Stomach smooth muscle (tissue), 2 donors: ENCODE measurements around the gene EXOC4.

Experiments
- H3K27ac ChIP-seq: one replicate; pipeline ENCODE4 v1.7.0; 2013; ENCODE audit warnings: mild to moderate bottlenecking, low read length, inconsistent platforms
- H3K27me3 ChIP-seq, 2 donors: one replicate each; pipeline ENCODE4 v1.7.0; 2013; ENCODE audit warnings: low read length in 2 of 2; ENCODE audit not compliant: insufficient read depth in 2 of 2, control insufficient read depth in 1 of 2
- H3K36me3 ChIP-seq, 2 donors: one replicate each; pipeline ENCODE4 v1.7.0; 2013; ENCODE audit warnings: low read length in 2 of 2; ENCODE audit not compliant: control insufficient read depth in 2 of 2, insufficient read depth in 2 of 2
- H3K4me1 ChIP-seq: one replicate; pipeline ENCODE4 v1.7.0; 2013; ENCODE audit warnings: low read length; ENCODE audit not compliant: control insufficient read depth, insufficient read depth
- H3K4me3 ChIP-seq, 2 donors: one replicate each; pipeline ENCODE4 v1.7.0; 2013; ENCODE audit warnings: low read length in 2 of 2
- H3K9ac ChIP-seq, 2 donors: one replicate each; pipeline ENCODE4 v1.7.0; 2013; ENCODE audit warnings: low read length in 2 of 2, mild to moderate bottlenecking in 1 of 2
- H3K9me3 ChIP-seq, 2 donors: one replicate each; pipeline ENCODE4 v1.7.0; 2013; ENCODE audit warnings: low read length in 2 of 2; ENCODE audit not compliant: control insufficient read depth in 2 of 2
- donor health status: healthy.
- donor health status: Pancreatic carcinoma.

Gene EXOC4

DNA sequence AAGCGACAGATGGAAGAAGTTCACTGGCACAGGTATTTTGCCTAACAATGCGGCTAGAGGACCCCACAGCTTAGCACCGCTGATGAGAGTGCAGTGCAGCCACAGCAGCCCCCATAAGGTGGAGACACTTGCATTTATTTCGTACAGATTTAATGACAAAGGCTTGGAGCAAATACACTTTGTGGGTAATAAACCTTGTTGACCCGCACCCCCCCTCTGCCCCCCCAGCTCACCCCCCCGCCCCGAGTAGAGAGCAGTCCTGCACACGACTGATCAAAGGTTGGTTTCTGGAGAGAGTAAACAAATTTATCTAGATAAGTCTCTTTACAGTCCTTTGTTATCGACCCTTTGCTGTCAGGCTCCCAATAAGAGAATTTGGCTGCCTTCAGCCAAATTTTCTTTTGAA, 777.6 kb downstream of the EXOC4 start:
- Histone ChIP-seq H3K9me3 (no peaks in the 10 kb centered on the region), H3K4me1 (peaks cover 1% of the 10 kb centered on the region), H3K27me3 (no peaks in the 10 kb centered on the region), H3K4me3 (no peak overlapping the region), H3K27ac (no peak overlapping the region), H3K36me3 (no peaks in the 10 kb centered on the region), H3K9ac (no peak overlapping the region)

DNA sequence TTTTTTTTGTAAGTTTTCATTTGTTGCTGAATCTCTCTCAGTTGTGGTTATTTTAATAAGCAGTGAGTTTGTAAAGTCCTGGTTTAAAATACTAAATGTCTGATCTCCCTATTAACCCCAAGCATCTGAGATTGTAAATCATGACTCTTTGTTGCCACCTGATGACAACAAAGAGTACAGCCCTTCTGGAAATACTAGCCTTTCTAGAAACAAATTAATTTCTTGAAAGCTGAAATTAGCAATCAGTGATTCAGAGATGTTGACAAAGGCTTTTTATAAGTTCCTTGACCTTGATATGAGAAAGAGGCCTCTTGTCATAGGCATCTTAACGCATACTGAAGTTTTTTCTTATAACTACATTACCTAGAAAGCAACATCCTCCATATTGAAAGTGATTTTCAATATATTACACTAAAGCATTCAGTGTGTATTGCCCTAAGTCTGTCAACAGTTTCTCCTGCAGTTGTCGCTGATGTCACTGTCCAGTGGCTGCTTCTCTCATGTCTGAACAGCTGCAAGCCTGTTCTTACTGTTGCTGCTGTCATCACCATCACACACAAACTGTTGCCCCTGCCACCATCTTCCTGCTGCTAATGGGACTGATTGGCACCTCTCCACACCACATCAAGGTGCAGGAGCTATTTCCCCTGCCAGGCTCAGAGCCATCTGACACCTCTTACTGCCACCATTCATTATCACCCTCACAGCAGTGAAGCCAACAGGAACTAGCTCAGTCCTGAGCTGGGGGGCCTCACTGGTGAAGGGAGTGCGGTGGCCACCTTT, 779.1 kb downstream of the EXOC4 start:
- Histone ChIP-seq H3K27ac (no peak overlapping the region), H3K27me3 (no peaks in the 10 kb centered on the region), H3K9ac (no peak overlapping the region), H3K36me3 (no peaks in the 10 kb centered on the region), H3K4me3 (no peak overlapping the region), H3K4me1 (no peaks in the 10 kb centered on the region), H3K9me3 (no peaks in the 10 kb centered on the region)

DNA sequence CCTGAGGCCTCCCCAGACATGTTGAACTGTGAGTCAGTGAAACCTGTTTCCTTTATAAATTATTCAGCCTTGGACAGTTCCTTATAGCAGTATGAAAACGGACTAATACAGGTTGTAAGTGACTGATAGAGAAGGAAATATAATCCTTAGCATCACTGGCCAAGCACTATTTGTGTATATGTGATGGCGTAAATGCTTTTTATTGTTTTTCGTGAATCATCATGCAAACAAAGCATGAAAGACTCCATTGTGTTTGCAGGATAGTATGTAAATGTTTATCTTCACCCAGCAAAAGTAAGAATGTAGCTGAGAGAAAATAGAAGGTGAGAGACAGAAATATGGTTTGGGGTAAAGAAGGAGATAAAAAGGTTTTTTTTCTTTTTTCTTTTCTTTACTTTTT, 781.8 kb downstream of the EXOC4 start:
- H3K27ac ChIP-seq, result no peak overlapping the region
- H3K4me3 ChIP-seq, result no peak overlapping the region
- no peaks in the 10 kb centered on the region for H3K36me3 ChIP-seq
- H3K9ac ChIP-seq, result no peak overlapping the region
- no peaks in the 10 kb centered on the region for H3K27me3 ChIP-seq
- H3K4me1 ChIP-seq, result no peaks in the 10 kb centered on the region
- no peaks in the 10 kb centered on the region for H3K9me3 ChIP-seq

DNA sequence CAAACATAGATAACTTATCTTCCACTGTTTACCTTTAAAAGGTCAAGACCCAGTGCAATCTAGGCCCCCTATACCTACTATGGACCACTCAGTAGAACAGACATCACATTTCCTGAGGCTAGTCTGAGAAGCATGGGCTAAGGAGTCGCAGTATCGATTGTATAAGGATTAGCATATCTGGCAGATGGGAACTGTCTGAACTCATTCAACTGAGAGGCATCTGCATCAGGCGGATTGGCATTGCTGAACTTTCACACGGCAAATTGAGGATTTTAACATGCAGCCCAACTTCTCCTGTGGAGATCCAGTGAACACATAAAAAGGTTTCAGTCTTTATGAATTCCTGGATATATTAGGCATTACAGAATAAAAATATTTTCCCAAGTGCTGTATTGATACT, 785.1 kb downstream of the EXOC4 start:
- no peaks in the 10 kb centered on the region for H3K4me1 ChIP-seq
- H3K27ac ChIP-seq, result no peak overlapping the region
- H3K36me3 ChIP-seq, result no peaks in the 10 kb centered on the region

DNA sequence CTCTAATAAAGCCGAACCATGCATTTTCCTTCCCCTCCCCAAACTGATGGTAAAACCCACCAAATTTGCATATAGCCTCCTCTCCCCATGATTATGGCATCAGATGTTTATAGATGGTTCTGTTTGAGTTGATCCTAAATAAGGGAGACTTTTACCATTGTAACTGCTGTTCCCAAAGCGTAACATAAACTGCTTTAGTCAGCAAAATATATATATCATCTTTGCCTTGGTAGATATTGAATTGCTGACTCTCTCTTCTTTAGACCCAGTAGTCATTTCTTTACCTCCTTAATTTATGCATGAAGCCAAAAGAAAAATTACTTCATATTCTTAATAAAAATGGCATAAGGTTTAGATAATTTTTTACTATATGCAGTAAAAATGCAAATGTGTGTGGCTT, 788.1 kb downstream of the EXOC4 start:
- H3K27me3 ChIP-seq, result no peaks in the 10 kb centered on the region
- H3K36me3 ChIP-seq, result no peaks in the 10 kb centered on the region
- H3K27ac ChIP-seq, result no peak overlapping the region
- H3K4me1 ChIP-seq, result no peaks in the 10 kb centered on the region
- H3K4me3 ChIP-seq, result no peak overlapping the region
- H3K9me3 ChIP-seq, result no peaks in the 10 kb centered on the region
- no peak overlapping the region for H3K9ac ChIP-seq

More for the DNA sequence above, 785.1 kb downstream of the EXOC4 start:
- no peaks in the 10 kb centered on the region for H3K9me3 ChIP-seq
- no peak overlapping the region for H3K4me3 ChIP-seq
- no peaks in the 10 kb centered on the region for H3K27me3 ChIP-seq
- H3K9ac ChIP-seq, result no peak overlapping the region

DNA sequence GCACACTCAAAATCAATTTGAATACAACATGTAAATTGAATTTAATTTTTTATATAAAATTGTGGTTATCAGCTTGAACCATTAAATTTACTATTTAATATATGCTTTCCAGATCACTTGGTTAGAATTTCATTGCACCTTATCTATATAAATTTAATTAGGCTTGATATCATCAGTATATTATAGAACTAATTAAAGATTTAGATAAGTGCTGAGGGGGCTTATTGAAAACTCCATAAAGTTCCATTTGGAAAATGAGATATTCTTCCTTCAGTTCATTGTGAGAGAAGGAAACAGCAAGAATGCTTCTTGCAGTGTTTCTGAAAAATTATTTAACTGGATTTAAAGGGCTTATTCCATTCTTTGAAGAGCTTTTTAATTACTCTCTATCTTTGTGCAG, 788.6 kb downstream of the EXOC4 start:
- Histone ChIP-seq H3K9me3 (no peaks in the 10 kb centered on the region), H3K27me3 (no peaks in the 10 kb centered on the region), H3K27ac (no peak overlapping the region), H3K4me1 (no peaks in the 10 kb centered on the region), H3K36me3 (no peaks in the 10 kb centered on the region), H3K9ac (no peak overlapping the region), H3K4me3 (no peak overlapping the region)

DNA sequence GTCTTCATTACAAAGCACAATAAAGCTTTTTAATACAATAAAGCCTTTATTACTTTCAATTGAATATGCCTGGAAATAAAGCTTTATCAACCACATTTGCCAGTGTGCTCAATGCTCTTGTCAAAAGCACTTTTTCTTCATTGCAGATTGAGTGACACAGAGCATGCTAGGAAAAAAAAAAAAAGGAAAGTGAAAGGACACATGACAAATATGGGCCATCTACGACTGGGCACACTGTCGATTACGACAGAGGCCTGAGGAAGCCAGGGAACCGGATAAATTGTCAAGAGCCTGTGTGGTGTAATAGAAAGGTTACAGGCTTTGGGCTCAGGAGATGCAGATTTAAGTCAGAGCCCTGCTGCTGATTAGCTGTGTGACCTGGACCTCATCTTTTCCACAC, 789.4 kb downstream of the EXOC4 start:
- Histone ChIP-seq H3K27me3 (no peaks in the 10 kb centered on the region), H3K9ac (no peak overlapping the region), H3K27ac (no peak overlapping the region), H3K9me3 (no peaks in the 10 kb centered on the region), H3K4me1 (no peaks in the 10 kb centered on the region), H3K36me3 (no peaks in the 10 kb centered on the region), H3K4me3 (no peak overlapping the region)

DNA sequence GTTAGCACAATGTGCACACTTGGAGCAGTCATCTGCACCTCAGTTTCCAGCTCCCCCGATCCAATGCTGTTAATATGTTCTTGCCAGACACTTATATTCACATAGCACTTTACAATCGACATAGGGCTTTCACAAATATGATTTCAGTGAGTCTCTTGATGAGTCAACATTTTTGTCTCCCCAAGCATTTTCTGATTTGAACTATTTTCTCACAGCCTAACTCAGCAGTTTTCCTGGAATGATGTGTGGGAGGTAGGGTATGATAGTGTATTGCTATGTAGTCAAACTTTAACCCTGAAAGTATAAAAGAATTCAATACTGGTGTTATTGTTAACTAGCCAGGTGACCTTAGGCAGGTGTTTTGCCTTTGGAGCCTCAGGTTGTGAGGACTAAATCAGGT, 791.8 kb downstream of the EXOC4 start:
- Histone ChIP-seq H3K4me1 (no peaks in the 10 kb centered on the region), H3K9me3 (no peaks in the 10 kb centered on the region), H3K27me3 (no peaks in the 10 kb centered on the region), H3K9ac (no peak overlapping the region), H3K4me3 (no peak overlapping the region), H3K27ac (no peak overlapping the region), H3K36me3 (no peaks in the 10 kb centered on the region)

DNA sequence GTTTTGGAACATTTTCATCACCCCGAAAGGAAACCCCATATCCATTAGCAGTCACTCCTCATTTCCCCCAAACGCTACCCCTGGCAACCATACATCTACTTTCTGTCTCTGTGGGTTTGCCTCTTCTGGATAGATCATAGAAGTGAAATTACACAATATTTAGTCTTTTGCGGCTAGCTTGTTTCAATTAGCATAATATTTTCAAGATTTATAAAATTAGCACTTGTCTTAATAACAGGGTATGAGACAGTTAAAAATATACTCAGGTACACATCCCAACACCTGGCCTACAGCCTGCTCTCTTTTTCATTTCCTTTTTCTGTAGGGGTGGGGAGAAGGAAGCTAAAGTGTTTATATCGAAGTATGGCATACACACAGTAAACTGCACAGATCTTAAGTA, 792.8 kb downstream of the EXOC4 start:
- H3K9ac ChIP-seq, result no peak overlapping the region

DNA sequence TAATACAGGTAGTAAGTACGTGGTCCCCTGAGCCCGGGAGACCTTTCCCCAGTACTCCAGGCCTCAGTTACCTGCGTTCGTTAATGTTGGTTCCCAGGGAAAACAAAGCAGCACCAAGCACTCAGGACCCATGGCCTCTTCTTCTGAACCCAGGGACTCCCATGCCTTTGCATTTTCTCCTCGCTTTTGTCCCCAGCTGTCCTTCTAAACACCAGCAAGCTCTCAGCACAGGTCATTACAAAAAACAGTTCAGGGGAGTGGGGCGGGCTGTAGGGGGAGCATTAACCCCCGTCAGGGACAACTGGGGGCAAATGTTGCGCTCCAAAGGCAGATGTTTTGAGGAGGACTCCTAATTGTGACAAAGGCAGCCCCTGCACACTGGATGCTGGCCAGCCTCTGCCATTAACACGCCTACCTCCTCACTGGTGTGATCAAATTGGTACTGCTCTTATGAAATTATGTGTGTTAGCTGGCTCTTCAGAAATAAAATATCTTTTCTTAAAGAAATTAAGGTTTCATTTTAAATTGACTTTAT, 793.8 kb downstream of the EXOC4 start:
- Histone ChIP-seq H3K9me3 (no peaks in the 10 kb centered on the region), H3K9ac (no peak overlapping the region), H3K4me1 (no peaks in the 10 kb centered on the region), H3K4me3 (no peak overlapping the region), H3K27ac (no peak overlapping the region), H3K36me3 (no peaks in the 10 kb centered on the region), H3K27me3 (no peaks in the 10 kb centered on the region)

More for the DNA sequence above, 792.8 kb downstream of the EXOC4 start:
- no peaks in the 10 kb centered on the region for H3K27me3 ChIP-seq
- no peaks in the 10 kb centered on the region for H3K9me3 ChIP-seq
- no peaks in the 10 kb centered on the region for H3K4me1 ChIP-seq
- no peaks in the 10 kb centered on the region for H3K36me3 ChIP-seq
- no peak overlapping the region for H3K4me3 ChIP-seq
- no peak overlapping the region for H3K27ac ChIP-seq

DNA sequence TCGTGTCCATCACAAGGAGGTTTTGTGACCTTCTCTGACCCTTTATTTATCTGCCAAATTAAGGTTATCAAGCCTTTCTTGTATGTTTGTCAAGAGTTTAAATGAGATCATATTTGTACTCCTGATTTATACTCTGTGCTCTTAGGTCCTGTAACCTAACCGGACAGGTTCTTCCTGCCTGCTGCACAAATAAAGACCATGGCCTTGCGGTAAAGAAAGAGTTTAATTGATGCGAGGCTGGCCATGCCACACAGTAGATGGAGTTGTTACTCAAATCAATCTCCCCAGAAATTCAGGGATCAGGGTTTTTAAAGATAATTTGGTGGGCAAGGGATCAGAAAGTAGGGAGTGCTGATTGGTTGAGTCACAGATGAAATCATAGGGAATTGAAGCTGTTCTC, 794.8 kb downstream of the EXOC4 start:
- H3K4me3 ChIP-seq, result no peak overlapping the region
- no peaks in the 10 kb centered on the region for H3K9me3 ChIP-seq
- H3K27me3 ChIP-seq, result no peaks in the 10 kb centered on the region
- H3K9ac ChIP-seq, result no peak overlapping the region
- no peaks in the 10 kb centered on the region for H3K4me1 ChIP-seq
- H3K27ac ChIP-seq, result no peak overlapping the region
- no peaks in the 10 kb centered on the region for H3K36me3 ChIP-seq
